ENCODE measurements around the gene SPG11. TPM values are rescaled to one million over a fixed set of nuclear protein-coding genes. Genes with fewer than 3 reads are reported as not detected.

SPG11 gene
- total RNA-seq, 2 experiments from 2014 or later, result 83.2 to 96.4 TPM

- Mint-ChIP-seq H3K4me1 (ENCODE audit: low read depth) (peaks cover 30% of the 10 kb centered on the region), H3K36me3 (ENCODE audit: low read depth) (peaks cover 38% of the 10 kb centered on the region), H3K27ac (peak overlapping the region; percentile 61), H3K4me3 (no peak overlapping the region), H3K27me3 (ENCODE audit: low read depth) (no peaks in the 10 kb centered on the region), H3K9me3 (no peaks in the 10 kb centered on the region)
- no peak for DNase-seq
- intact Hi-C loops (cut with micrococcal nuclease), result no loop called here
- CTCF ChIA-PET, result interaction anchor here (1.4 to 2.8 kb wide), 3 partner anchors 9 to 139 kb away, joined by 4 to 12 read pairs (median 6); partner anchors contain the start of gene TRIM69
These were observed 65.4 kb downstream of the SPG11 start for GRCh38 chr15:44598066-44598465.

- Mint-ChIP-seq H3K4me3 (no peak overlapping the region), H3K27ac (no peak overlapping the region), H3K27me3 (ENCODE audit: low read depth) (no peaks in the 10 kb centered on the region), H3K36me3 (ENCODE audit: low read depth) (peaks cover 28% of the 10 kb centered on the region), H3K9me3 (no peaks in the 10 kb centered on the region), H3K4me1 (ENCODE audit: low read depth) (peaks cover 30% of the 10 kb centered on the region)
- no peak for DNase-seq
- CTCF ChIA-PET, result interaction anchor here (0.6 to 2.8 kb wide), 5 partner anchors 12 to 141 kb away, joined by 3 to 12 read pairs (median 4); partner anchors contain the start of genes SPG11 and TRIM69
- intact Hi-C loops (cut with micrococcal nuclease), result loop anchor here (1.0 to 2.0 kb wide), 3 partner anchors 37 to 67 kb away; partner anchors contain the start of gene SPG11
These were observed 66.9 kb downstream of the SPG11 start for GRCh38 chr15:44596511-44597010.

- H3K4me1 Mint-ChIP-seq (ENCODE audit: low read depth), result peaks cover 30% of the 10 kb centered on the region
- no peak for DNase-seq
- H3K27me3 Mint-ChIP-seq (ENCODE audit: low read depth), result no peaks in the 10 kb centered on the region
- CTCF ChIA-PET, result interaction anchor here (0.6 to 1.2 kb wide), 5 partner anchors 12 to 97 kb away, joined by 3 to 6 read pairs (median 4); partner anchors contain the start of gene SPG11
- no peak overlapping the region for H3K4me3 Mint-ChIP-seq
- peaks cover 27% of the 10 kb centered on the region for H3K36me3 Mint-ChIP-seq (ENCODE audit: low read depth)
- intact Hi-C loops (cut with micrococcal nuclease), result loop anchor here (1.0 to 2.0 kb wide), 3 partner anchors 37 to 67 kb away; partner anchors contain the start of gene SPG11
- no peak overlapping the region for H3K27ac Mint-ChIP-seq
- H3K9me3 Mint-ChIP-seq, result no peaks in the 10 kb centered on the region
These were observed 67.6 kb downstream of the SPG11 start for GRCh38 chr15:44595656-44596510.

GRCh38 chr15:44595246-44595645 lies 68.2 kb downstream of the SPG11 start:
- no peak for DNase-seq
- H3K9me3 Mint-ChIP-seq, result no peaks in the 10 kb centered on the region
- no peak overlapping the region for H3K4me3 Mint-ChIP-seq
- CTCF ChIA-PET, result interaction anchor here (1.0 to 1.2 kb wide), 3 partner anchors 11 to 98 kb away, joined by 3 to 6 read pairs (median 3); no protein-coding TSS in a partner anchor
- intact Hi-C loops (cut with micrococcal nuclease), result no loop called here
- H3K27me3 Mint-ChIP-seq (ENCODE audit: low read depth), result no peaks in the 10 kb centered on the region
- no peak overlapping the region for H3K27ac Mint-ChIP-seq
- H3K4me1 Mint-ChIP-seq (ENCODE audit: low read depth), result peaks cover 30% of the 10 kb centered on the region
- peaks cover 32% of the 10 kb centered on the region for H3K36me3 Mint-ChIP-seq (ENCODE audit: low read depth)

- Mint-ChIP-seq H3K36me3 (ENCODE audit: low read depth) (peaks cover 30% of the 10 kb centered on the region), H3K27ac (no peak overlapping the region), H3K4me3 (no peak overlapping the region), H3K27me3 (ENCODE audit: low read depth) (no peaks in the 10 kb centered on the region), H3K9me3 (no peaks in the 10 kb centered on the region), H3K4me1 (ENCODE audit: low read depth) (peaks cover 22% of the 10 kb centered on the region)
- DNase-seq, result peak; percentile 31
- CTCF ChIA-PET, result interaction anchor here (0.6 to 5.7 kb wide), 20 partner anchors 9 to 223 kb away, joined by 3 to 55 read pairs (median 4); partner anchors contain the start of genes PATL2, SPG11 and TRIM69
- intact Hi-C loops (cut with micrococcal nuclease), result loop anchor here (1.0 to 5.0 kb wide), 2 partner anchors 145 to 259 kb away; no protein-coding TSS in a partner anchor
These were observed 70.3 kb downstream of the SPG11 start for GRCh38 chr15:44593042-44593736.

- Mint-ChIP-seq H3K27ac (no peak overlapping the region), H3K27me3 (ENCODE audit: low read depth) (no peaks in the 10 kb centered on the region), H3K36me3 (ENCODE audit: low read depth) (peaks cover 35% of the 10 kb centered on the region), H3K4me3 (no peak overlapping the region), H3K4me1 (ENCODE audit: low read depth) (peaks cover 13% of the 10 kb centered on the region), H3K9me3 (no peaks in the 10 kb centered on the region)
- no peak for DNase-seq
- CTCF ChIA-PET, result interaction anchor here (1.0 to 5.7 kb wide), 4 partner anchors 14 to 194 kb away, joined by 3 to 55 read pairs (median 7); partner anchors contain the start of gene TRIM69
- intact Hi-C loops (cut with micrococcal nuclease), result loop anchor here (5.0 kb wide), 1 partner anchor 261 kb away; no protein-coding TSS in a partner anchor
These were observed 72.1 kb downstream of the SPG11 start for GRCh38 chr15:44591326-44591725.

- no peaks in the 10 kb centered on the region for H3K9me3 Mint-ChIP-seq
- no peak overlapping the region for H3K4me3 Mint-ChIP-seq
- peaks cover 35% of the 10 kb centered on the region for H3K36me3 Mint-ChIP-seq (ENCODE audit: low read depth)
- intact Hi-C loops (cut with micrococcal nuclease), result no loop called here
- CTCF ChIA-PET, result interaction anchor here (1.4 to 5.7 kb wide), 4 partner anchors 10 to 265 kb away, joined by 4 to 55 read pairs (median 16); partner anchors contain the start of gene TRIM69
- H3K4me1 Mint-ChIP-seq (ENCODE audit: low read depth), result peaks cover 4% of the 10 kb centered on the region
- H3K27ac Mint-ChIP-seq, result no peak overlapping the region
- no peaks in the 10 kb centered on the region for H3K27me3 Mint-ChIP-seq (ENCODE audit: low read depth)
- DNase-seq, result no peak
These were observed 74.9 kb downstream of the SPG11 start for GRCh38 chr15:44588541-44588940.

GRCh38 chr15:44585633-44586032 lies 77.8 kb downstream of the SPG11 start:
- DNase-seq, result no peak
- Mint-ChIP-seq H3K4me3 (no peak overlapping the region), H3K27me3 (ENCODE audit: low read depth) (no peaks in the 10 kb centered on the region), H3K9me3 (no peaks in the 10 kb centered on the region), H3K4me1 (ENCODE audit: low read depth) (peaks cover 7% of the 10 kb centered on the region), H3K27ac (no peak overlapping the region), H3K36me3 (ENCODE audit: low read depth) (peaks cover 34% of the 10 kb centered on the region)
- intact Hi-C loops (cut with micrococcal nuclease), result no loop called here
- CTCF ChIA-PET, result interaction anchor here (0.5 to 4.5 kb wide), 6 partner anchors 7 to 311 kb away, joined by 3 to 25 read pairs (median 4); no protein-coding TSS in a partner anchor

GRCh38 chr15:44584162-44584749 lies 79.2 kb downstream of the SPG11 start:
- no peaks in the 10 kb centered on the region for H3K27me3 Mint-ChIP-seq (ENCODE audit: low read depth)
- H3K9me3 Mint-ChIP-seq, result no peaks in the 10 kb centered on the region
- intact Hi-C loops (cut with micrococcal nuclease), result loop anchor here (1.0 kb wide), 1 partner anchor 79 kb away; the partner anchor contains the start of gene SPG11
- no peak overlapping the region for H3K4me3 Mint-ChIP-seq
- H3K4me1 Mint-ChIP-seq (ENCODE audit: low read depth), result peaks cover 7% of the 10 kb centered on the region
- peak; percentile 77 for DNase-seq
- no peak overlapping the region for H3K27ac Mint-ChIP-seq
- H3K36me3 Mint-ChIP-seq (ENCODE audit: low read depth), result peaks cover 28% of the 10 kb centered on the region
- CTCF ChIA-PET, result interaction anchor here (0.6 to 4.5 kb wide), 15 partner anchors 8 to 338 kb away, joined by 3 to 25 read pairs (median 4); partner anchors contain the start of genes SPG11 and TRIM69

- intact Hi-C loops (cut with micrococcal nuclease), result no loop called here
- peaks cover 20% of the 10 kb centered on the region for H3K36me3 Mint-ChIP-seq (ENCODE audit: low read depth)
These were observed 83.4 kb downstream of the SPG11 start for GRCh38 chr15:44580105-44580504.

GRCh38 chr15:44574734-44575133 lies 88.7 kb downstream of the SPG11 start:
- peaks cover 5% of the 10 kb centered on the region for H3K4me1 Mint-ChIP-seq (ENCODE audit: low read depth)
- no peak for DNase-seq
- no peaks in the 10 kb centered on the region for H3K9me3 Mint-ChIP-seq
- H3K4me3 Mint-ChIP-seq, result no peak overlapping the region
- no peaks in the 10 kb centered on the region for H3K27me3 Mint-ChIP-seq (ENCODE audit: low read depth)
- CTCF ChIA-PET, result interaction anchor here (1.5 kb wide), 1 partner anchor 10 kb away, joined by 8 read pairs; no protein-coding TSS in a partner anchor
- intact Hi-C loops (cut with micrococcal nuclease), result loop anchor here (5.0 to 10.0 kb wide), 2 partner anchors 343 to 450 kb away; partner anchors contain the start of gene SORD
- H3K36me3 Mint-ChIP-seq (ENCODE audit: low read depth), result peaks cover 10% of the 10 kb centered on the region
- H3K27ac Mint-ChIP-seq, result peak overlapping the region; percentile 21

More at GRCh38 chr15:44580105-44580504, 83.4 kb downstream of the SPG11 start:
- no peak overlapping the region for H3K27ac Mint-ChIP-seq
- no peak overlapping the region for H3K4me3 Mint-ChIP-seq
- no peaks in the 10 kb centered on the region for H3K9me3 Mint-ChIP-seq
- no peaks in the 10 kb centered on the region for H3K27me3 Mint-ChIP-seq (ENCODE audit: low read depth)
- DNase-seq, result no peak
- CTCF ChIA-PET, result interaction anchor here (0.6 to 4.0 kb wide), 6 partner anchors 9 to 157 kb away, joined by 3 to 35 read pairs (median 4); partner anchors contain the start of gene TRIM69
- peaks cover 12% of the 10 kb centered on the region for H3K4me1 Mint-ChIP-seq (ENCODE audit: low read depth)

Measured in activated naive CD4-positive, alpha-beta T cell treated with anti-CD3 and anti-CD28 coated beads for 36 hours (primary cell).